ENCODE results near the gene CYYR1.

CYYR1 gene

DNA sequence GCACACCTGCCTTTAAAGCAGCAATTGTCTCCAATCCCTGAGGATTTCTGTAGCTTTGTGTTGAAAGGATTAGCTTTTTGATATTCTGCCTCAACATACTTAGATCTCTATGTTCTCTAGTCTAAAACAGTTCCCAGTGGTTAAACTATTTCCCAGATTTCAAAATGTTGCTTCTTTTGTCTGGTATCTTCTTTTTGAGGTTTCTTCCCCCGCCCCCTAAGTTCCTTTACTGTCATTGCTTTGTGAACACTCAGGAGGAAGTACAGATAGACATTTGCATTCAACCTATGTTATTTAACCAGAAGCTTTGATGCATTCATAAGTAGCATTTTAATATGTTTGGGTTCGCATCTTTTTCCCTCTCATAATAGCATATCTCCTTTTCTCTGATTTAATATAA lies 33.5 kb downstream of the CYYR1 start:
- H3K27ac ChIP-seq, result no peak overlapping the region
- TF ChIP-seq, protein P1, sequence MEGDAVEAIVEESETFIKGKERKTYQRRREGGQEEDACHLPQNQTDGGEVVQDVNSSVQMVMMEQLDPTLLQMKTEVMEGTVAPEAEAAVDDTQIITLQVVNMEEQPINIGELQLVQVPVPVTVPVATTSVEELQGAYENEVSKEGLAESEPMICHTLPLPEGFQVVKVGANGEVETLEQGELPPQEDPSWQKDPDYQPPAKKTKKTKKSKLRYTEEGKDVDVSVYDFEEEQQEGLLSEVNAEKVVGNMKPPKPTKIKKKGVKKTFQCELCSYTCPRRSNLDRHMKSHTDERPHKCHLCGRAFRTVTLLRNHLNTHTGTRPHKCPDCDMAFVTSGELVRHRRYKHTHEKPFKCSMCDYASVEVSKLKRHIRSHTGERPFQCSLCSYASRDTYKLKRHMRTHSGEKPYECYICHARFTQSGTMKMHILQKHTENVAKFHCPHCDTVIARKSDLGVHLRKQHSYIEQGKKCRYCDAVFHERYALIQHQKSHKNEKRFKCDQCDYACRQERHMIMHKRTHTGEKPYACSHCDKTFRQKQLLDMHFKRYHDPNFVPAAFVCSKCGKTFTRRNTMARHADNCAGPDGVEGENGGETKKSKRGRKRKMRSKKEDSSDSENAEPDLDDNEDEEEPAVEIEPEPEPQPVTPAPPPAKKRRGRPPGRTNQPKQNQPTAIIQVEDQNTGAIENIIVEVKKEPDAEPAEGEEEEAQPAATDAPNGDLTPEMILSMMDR (conservative IDR thresholded peaks at IDR 0.05), result no peak

DNA sequence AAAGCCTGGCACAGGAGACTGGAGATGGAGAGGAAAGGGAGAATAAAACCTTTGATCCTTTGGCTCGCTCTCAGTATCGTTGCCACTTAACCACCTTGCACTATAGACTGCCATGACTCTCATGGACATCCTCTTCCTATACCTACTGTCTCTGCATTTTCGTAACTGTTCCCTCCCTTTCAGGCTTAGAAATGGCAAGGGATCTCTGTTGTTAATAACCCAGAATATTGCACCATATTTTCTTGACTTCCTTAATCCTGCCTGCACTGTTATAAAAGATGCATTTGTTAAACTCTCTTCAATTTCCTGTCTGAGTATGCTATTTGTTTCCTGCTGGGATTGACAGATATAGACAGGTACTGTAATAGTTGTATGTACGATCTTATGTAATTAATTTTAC lies 38.6 kb downstream of the CYYR1 start:
- H3K27ac ChIP-seq, result no peak overlapping the region
- TF ChIP-seq, protein P1 (conservative IDR thresholded peaks at IDR 0.05), result no peak

DNA sequence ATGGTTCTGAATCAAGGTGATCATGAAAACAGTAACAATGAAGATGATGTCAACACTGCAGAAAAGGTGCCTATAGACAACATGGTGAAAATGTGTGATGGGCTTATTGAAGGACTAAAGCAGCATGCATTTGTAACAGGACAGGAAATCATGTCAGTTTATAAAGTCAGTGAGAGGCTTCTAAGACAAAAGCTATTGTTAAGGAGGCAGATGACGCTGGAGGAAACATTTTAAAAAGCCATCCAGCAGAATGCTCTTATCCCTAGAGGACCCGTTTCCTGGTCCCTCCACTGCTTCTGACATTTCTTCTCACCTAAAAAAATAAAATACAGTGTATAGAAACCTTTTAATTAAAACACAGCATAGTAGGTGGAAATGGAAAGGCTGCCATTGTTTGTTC lies 40.9 kb downstream of the CYYR1 start:
- TF ChIP-seq, protein P1 (conservative IDR thresholded peaks at IDR 0.05), result no peak
- H3K27ac ChIP-seq, result no peak overlapping the region

DNA sequence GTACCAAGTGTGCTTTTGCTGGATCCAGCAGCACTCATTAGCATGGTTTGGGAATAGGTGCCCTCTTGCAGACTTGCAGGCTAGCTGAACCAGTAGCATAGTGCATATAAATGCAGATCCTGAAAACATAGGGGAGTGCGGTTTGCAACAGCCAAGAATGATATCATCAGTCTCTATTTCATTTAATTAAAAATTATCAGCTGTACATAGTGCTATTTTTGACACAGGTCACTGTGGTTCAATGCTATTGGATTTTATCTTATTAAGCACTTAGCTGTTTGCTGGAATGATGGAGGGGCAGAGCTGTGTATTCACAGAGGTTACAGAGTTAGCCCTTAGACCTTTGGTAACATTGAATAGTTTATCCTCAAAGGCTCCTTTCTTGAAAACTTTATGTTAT lies 43.6 kb downstream of the CYYR1 start:
- TF ChIP-seq, protein P1 (conservative IDR thresholded peaks at IDR 0.05), result no peak
- H3K27ac ChIP-seq, result no peak overlapping the region

DNA sequence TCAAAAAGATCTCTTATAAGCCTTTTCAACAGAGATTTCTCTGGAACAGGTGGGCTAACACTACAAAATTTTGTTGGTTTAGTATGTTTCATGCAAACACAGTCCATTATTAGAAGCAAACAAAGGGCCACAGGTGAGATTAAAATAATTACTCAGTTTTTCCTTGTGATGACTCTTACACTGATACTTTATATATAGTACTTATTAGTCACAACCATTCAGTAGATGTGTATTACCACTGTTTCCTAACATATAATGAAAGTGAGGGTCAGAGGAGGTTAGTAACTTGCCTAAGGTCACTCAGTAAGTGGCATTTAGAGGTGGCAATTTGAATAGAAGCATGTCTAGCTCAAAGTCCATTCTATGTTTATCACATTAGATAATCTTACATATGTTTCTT lies 44.2 kb downstream of the CYYR1 start:
- TF ChIP-seq, protein P1 (conservative IDR thresholded peaks at IDR 0.05), result no peak
- H3K27ac ChIP-seq, result no peak overlapping the region

DNA sequence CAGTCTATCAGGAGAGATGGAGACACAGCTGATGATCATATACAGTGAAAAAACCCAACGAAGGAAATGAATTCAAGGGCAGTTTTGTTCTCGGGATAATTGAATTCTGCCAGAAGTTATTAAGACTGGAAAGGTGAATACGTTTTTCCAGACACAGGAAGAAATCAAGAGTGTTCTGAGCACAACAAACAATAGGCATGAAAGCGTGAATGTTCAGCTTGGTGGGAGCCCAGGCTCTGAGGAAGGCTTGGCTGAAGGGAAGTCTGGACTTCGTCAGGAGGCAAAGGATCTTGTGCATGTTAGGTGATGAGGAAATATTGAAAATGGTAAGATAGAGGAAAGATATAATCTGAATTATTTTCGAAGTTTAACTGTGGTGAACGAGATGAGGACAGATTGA lies 50.4 kb downstream of the CYYR1 start:
- TF ChIP-seq, protein P1 (conservative IDR thresholded peaks at IDR 0.05), result no peak
- no peak overlapping the region for H3K27ac ChIP-seq

DNA sequence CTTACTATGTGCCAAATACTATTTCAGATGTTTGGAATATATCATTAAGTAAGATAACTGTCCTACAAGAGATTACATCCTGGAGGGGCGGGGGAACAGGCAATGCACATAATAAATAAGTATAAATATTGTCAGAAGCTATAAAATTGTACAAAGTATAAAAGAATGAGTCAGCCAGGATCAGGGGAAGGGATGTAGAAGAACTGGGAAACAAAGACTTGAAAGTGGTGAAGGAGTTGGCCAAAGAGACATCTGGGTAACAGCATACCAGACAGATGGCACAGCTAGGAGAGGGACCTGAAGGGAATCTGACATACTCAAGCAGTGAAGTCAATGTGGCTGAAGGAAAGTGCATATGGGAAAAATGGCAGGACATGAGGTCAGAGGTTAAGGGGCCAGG lies 53.9 kb downstream of the CYYR1 start:
- TF ChIP-seq, protein P1 (conservative IDR thresholded peaks at IDR 0.05), result no peak
- no peak overlapping the region for H3K27ac ChIP-seq

DNA sequence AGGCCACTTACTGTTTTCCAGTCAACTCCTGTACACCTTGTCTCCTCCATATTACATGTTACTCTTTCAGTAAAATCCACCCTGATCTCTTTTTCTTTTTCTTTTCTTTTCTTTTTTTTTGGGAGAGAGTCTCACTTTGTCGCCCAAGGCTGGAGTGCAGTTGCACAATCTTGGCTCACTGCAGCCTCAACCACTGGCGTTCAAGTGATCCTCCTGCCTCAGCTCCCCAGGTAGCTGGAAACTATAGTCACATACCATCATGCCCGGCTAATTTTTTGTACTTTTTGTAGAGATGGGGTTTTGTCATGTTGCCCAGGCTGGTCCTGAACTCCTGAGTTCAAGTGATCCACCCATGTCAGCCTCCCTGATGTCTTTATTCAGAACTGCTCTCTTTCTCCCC lies 57.8 kb downstream of the CYYR1 start:
- no peak overlapping the region for H3K27ac ChIP-seq
- TF ChIP-seq, protein P1 (conservative IDR thresholded peaks at IDR 0.05), result no peak
